Gastroesophageal sphincter (tissue), 2 donors: Measurements from ENCODE around the gene MAB21L4.

Source experiments
- EP300 ChIP-seq: sonication (generic); formaldehyde crosslinking; IDR thresholded peaks from one replicate; pipeline ENCODE4 v1.6.1; 2017; ENCODE audit warnings: antibody characterized with exemption, mild to moderate bottlenecking
- POLR2A ChIP-seq, 2 donors: fragments of 450-650 bp; IDR thresholded peaks; one replicate each; pipeline ENCODE4 v1.6.1; 2017; ENCODE audit warnings: antibody characterized with exemption in 2 of 2, mild to moderate bottlenecking in 2 of 2, moderate library complexity in 1 of 2

GRCh38 chr2:240922245-240922981 lies 26.5 kb upstream of the MAB21L4 start:
- TF ChIP-seq EP300 = no peak
- no peak for TF ChIP-seq POLR2A (IDR thresholded peaks at IDR 0.05)
